GDM1 (cell line): Measurements from ENCODE around the gene KLHL42.
"Not testable (repeated sequence)": the region's sequence is repeated elsewhere in the genome, so short reads cannot be mapped to it uniquely, and the experiment has no call there.

Source experiments
- DNase-seq: peaks from one replicate; lab custom pipeline; 2025; lab: John Stamatoyannopoulos, UW

The KLHL42 gene, protein sequence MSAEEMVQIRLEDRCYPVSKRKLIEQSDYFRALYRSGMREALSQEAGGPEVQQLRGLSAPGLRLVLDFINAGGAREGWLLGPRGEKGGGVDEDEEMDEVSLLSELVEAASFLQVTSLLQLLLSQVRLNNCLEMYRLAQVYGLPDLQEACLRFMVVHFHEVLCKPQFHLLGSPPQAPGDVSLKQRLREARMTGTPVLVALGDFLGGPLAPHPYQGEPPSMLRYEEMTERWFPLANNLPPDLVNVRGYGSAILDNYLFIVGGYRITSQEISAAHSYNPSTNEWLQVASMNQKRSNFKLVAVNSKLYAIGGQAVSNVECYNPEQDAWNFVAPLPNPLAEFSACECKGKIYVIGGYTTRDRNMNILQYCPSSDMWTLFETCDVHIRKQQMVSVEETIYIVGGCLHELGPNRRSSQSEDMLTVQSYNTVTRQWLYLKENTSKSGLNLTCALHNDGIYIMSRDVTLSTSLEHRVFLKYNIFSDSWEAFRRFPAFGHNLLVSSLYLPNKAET

DNA sequence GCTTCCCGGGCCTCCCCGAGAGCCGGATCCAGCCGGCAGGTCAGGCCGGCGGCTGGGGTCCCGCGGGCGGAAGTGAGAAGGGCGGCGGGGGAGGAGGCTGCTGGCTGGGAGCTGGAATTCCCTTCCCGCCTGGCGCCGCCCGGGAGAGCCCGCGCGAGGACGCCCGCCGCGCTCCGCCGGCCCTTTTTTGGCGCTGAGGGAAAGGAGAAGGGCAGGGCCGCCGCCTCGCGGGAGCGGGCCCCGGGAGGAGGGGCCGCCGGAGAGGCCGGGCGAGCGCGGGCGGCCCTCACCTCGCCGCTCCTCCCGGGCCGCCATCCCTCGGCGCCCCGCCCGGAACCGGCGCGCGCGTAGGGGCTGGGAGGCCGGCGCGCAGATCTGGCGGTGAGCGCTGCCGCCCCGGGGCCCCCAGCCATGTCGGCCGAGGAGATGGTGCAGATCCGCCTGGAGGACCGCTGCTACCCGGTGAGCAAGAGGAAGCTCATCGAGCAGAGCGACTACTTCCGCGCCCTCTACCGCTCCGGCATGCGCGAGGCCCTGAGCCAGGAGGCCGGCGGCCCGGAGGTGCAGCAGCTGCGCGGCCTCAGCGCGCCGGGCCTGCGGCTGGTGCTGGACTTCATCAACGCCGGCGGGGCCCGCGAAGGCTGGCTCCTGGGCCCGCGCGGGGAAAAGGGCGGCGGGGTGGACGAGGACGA lies at the start of gene KLHL42, which contains the start of gene MANSC4:
KLHL42 (plus strand) TSS at position 314 of the 692 bp plus-strand sequence; CDS start at position 412, 98 bp downstream.
MANSC4 (minus strand) TSS at position 317 of the 692 bp plus-strand sequence. CDS start 8,960 bp downstream, outside the sequence.
- DNase-seq: peak; percentile 65

DNA sequence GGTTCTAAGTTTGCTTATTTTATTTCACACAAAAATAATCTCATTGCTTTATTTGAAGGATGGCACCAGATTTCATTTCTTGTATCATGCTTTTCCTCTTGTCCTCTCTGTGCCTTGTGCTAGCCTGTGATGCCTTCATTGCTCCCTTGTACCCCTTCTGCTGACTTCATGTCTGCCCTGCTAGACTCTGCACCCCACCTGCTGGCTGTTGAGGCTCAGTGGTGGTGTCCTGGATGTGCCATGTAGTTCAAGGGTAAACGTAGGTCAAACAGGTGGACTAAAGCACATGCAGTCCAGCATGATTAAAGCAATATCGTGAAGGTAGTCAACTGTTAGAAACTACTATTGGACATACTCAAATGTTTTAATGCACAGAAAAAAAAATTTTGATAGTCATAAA lies 47.8 kb upstream of the KLHL42 start:
- DNase-seq: no peak

DNA sequence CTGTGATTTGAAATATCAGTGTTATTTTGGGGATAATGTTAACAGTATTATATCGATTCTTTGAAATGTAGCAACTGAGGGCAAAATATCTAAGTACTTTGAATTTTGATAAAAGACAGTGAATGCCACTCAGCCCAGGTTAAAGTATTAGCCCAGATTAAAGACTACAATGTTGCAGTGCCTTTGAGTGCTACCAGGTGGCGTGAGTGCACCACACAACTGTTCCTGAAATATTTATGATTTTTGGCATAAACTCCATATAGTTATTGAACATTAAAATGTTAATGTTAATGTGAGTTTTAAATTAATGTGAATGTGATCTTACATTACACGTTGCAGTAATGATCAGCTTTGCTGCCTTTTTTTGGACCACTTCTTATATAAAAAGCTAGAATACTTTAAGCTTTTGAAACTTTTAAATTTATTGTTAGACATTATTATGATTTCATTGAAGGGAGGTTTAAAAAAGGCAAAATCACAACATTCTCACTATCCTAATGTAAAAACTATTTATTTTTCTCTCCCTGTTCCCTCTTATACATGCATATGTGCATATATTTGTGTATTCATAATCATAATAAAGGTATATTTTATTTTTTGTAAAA lies 46.9 kb upstream of the KLHL42 start:
- no peak for DNase-seq

DNA sequence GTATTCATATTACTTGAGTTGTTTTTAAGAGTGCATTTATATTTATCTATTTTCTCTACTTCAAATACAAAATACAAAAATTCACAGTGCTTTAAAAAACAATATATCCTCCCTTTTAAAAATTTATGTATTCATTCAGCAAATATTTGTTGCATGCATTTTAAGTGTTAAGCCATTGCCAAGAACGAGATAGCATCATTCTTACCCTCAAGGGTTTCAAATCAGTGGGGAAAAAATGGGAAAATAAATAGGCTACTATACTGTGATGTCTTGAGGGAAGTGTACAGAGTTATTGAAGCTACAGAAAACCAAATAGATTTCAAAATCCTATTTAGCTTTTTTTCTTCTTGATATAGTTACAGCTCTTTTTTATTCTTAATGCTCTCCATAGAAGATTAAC lies 46.2 kb upstream of the KLHL42 start:
- no peak for DNase-seq

DNA sequence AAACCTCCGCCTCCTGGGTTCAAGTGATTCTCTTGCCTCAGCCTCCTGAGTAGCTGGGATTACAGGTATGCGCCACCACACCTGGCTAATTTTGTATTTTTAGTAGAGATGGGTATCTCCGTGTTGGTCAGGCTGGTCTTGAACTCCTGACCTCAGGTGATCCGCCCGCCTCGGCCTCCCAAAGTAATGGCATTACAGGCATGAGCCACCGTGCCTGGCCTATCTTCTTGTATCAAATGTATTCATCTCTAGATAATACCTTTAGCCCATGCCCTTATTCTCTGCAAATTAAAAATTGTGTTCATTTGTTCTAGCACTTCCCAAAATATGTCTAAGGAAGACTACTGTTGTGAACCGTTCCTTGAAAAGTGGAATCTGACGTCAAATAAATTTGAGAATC lies 45.7 kb upstream of the KLHL42 start:
- DNase-seq: not testable (repeated sequence)

DNA sequence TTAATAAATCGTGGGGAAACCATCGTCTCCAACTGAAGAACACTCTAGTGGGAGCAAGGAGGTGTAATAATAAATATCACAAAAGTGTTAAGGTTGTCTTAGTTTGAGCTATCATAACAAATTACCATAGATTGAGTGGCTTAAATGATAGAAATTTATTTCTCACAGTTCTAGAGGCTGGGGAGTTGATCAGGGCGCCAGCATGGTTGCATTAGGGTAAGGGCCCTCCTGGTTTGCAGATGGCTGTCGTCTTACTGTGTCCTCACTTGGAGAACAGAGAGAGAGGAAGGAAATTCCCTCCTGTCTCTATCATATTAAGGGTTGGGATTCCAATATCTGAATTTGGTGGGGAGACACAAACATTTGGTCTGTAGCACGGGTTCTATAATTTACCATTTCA lies 36.4 kb upstream of the KLHL42 start:
- no peak for DNase-seq

DNA sequence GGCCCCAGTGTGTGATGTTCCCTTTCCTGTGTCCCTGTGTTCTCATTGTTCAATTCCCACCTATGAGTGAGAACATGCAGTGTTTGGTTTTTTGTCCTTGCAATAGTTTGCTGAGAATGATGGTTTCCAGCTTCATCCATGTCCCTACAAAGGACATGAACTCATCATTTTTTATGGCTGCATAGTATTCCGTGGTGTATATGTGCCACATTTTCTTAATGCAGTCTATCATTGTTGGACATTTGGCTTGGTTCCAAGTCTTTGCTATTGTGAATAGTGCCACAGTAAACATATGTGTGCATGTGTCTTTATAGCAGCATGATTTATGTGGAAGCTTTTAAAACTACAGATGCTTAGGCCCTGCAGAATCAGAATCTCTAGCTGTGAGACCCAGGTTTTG lies 34.3 kb upstream of the KLHL42 start:
- DNase-seq: not testable (repeated sequence)

DNA sequence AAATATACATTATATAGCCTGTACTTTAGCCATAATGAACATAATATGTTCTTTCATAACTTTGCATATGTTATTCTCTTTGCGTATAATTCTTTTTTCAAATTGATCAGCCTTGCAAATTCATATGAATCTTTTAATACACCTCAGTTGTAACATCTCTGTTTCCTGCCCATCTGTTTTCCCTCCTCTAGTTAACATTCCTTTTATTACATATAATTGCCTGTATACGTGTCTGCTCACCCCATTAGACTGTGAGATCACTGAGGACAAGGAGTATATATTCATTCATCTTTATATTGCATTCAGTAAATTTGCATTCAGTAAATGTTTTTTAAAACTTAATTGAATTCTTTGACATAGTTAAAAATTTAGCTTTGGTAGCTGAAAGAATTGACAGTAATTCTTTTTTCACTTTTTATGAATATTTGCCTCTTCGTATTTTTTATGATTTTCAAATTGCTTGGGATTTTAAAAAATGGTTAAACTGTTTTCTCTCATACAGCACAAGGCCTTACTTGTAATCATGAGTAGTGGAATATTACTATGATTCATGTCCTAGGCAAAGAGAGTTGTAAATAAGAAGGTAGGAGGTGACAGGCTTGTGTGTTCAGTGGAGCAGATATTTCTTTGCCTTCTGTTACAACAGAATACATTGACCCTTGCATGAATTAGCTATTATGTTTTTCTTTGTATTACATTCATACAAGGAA lies 32.8 kb upstream of the KLHL42 start:
- no peak for DNase-seq

DNA sequence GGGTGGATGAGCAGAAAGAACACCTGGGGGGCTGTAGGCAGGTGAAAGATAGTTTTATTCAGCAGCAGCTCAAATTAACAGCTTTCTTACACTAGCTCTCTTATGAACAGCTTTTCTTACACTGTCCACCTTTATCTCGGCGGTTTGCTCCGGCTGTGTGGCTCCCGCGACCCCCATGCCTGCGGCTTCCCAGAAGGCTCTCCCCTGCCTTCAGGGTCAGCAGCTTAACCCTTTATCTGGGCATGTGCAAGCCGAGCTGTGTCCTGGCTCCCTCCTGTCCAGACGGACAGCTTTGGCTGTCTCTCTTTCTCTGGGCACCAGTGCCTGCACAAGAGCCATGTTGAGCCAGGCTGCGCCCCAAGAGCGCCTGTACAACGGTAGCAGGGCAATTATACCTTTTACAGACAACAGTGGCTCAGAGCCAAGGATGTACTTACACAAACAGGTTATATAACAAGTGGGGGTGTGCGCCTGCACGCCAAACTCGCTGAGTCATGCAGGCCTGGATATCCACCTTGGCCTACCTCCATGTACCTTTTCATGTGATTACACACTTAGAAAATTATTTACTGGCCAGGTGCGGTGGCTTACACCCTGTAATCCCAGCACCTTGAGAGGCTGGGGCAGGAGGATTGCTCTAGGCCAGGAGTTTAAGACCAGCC lies 28.5 kb upstream of the KLHL42 start:
- DNase-seq: no peak

DNA sequence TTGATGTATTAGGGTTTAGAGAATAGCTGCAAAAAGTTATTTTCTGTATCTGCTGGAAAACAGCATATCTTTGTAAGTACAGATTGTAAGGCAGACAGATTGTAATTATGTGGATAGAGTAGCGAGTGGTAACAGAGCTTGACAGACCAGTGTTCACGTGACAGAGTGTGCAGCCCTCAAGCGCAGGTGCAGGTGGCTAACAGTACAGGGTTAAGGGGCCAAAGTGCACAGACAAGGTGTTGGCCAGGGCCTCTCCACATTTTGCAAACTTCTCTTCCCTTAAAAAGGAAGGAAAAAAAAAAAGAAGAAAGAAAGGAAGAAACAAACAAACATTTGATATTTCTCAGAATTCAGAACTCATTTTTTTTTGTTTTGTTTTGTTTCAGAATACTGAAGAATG lies 25.2 kb upstream of the KLHL42 start:
- no peak for DNase-seq

DNA sequence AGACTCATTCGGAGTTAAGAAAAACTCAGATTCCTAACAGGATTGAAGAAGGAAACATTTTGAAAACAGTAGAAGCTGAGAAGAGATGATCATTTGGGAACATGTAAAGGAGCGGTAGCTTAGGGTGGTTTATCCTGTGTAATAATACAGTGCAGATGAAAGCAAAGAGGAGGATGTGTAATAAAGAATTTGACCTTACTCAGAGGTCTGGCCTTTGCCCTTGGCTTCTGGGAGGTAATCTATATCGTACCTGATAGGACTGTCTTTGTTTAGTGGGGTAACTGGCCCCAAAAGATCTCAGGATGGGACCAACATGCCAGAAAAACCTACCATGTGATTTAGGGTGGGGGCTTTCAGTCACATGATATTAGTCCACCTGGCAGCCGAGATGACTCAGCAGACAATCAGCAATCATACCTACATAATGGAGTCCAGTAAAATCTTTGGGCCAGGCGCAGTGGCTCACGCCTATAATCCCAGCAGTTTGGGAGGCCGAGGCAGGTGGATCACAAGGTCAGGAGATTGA lies 23.3 kb upstream of the KLHL42 start:
- no peak for DNase-seq

DNA sequence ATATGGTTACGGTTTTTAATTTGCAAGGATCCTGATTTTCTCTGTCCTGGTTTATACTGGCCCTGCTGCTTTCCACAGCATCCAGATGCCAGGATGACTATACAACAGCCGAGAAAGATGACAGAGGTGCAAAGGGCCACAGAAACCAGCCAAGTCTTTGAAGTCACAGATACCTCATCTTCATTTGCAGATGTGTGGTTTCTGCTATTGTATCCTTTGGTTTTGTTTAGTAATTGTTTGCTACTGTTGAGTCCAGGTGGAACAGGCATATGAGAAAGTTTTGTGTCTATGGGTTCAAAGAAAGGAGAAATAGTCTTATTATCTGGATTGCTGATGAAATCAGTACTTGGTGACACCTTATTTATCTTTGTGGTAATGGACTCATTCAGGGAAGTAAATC lies 17.3 kb upstream of the KLHL42 start:
- DNase-seq: no peak

DNA sequence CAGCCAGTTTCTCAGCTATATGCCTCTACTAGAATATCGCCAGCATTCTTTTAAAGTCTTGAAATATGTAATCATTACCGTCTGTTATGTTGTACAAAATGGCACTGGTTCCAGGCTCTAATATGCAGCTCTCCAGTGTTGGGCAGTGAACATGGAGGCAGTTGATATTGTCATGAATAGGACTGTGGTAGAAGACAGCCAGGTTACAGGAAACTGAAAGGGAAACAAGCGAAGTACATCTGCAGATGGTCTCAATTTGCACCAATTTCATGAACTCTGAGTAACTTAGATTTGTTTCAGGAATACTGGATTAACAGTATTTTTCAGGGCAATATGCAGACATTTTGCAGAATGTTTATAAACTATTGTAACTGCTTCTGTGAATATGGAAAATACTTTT lies 13.4 kb upstream of the KLHL42 start:
- DNase-seq: no peak

DNA sequence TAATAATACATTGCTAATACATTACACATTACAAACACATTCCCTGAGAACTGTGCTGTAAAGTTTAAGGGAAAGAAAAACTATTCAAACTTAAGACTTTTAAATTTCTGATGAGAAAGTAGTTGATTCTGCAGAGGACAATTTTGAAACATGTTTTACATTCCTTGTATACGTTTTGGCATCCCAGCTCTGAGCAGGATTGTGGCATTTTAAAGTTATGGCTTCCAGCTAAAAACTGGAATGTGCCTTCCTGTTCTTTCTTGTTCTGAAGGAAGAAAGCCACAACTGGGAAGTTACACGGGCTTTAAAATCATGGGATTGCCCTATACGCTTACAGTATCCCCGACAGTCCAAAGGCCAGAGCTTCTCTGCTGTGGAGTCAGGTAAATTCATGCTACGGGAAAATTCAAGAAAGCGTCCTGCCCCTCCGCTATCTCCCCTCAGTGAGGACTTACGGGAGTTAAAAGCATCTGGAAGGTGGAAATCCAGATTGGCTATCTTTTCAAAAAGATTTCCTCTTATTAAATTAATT lies 10.8 kb upstream of the KLHL42 start:
- DNase-seq: no peak

DNA sequence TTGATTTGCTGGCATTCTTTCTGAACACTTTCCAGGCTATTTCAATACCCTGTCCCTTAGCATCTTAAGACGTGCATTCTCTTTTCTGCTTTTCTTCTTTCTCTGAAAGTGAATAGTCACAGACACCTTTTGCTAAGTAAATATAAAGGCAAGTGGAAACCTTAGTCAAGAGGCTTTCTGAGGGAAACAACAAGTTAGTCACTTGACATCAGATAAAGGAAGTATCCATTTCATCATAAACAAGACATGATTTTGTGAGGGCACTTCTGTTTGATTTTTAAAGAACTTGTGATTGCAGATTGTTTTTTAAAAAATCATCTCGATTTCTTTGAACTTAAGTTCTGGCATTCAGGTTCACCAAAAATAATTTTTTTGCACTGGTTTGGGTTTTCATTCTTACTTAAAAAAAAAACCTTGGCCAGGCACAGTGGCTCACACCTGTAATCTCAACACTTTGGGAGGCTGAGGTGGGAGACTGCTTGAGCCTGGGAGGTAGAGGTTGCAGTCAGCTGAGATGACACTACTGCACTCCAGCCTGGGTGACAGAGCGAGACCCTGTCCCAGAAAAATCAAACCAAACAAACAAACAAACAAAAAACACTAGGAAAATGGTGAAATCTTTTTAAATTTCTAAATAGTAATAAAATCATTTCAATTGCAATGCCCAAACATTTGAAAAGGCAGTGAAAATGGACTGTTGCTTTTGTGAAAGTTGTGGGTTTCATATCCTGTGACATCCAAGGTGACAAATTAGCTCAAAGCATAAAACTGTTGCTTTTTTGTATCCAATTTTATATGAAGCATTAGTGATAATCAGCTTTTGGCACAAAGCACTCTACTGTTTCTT lies 8.3 kb upstream of the KLHL42 start:
- DNase-seq: no peak

DNA sequence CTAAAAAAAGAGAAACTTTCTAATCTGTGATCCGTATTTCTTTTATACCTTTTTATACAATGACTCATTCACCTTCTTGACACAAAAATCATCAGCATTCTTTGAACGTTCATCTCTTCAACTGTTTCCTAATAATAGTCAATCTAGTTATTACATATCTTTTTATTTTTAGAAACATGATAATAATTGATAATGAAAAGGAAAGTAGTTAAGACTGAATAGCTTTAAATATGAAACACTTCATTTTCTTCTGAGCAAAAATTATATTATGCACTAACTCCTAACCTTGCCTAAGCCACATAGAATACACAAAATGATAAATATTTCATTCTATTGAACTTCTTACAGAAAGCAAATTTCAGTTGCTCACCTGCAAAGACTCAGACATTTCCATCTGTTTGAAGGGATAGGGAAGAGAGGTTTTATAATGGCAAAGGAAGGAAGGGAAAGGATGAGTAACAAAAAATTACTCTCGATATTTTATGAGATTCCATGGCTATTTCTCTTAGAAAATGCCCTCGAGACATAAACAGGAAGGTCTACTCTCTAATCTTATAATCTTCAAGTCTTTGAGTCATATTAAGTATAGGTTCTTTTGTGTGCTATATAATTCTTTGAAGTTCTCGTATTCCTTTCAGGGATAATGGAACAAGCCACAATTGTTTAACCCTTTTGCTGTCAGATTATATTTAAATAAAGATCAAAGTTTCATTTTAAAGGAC lies 7.5 kb upstream of the KLHL42 start:
- DNase-seq: no peak

DNA sequence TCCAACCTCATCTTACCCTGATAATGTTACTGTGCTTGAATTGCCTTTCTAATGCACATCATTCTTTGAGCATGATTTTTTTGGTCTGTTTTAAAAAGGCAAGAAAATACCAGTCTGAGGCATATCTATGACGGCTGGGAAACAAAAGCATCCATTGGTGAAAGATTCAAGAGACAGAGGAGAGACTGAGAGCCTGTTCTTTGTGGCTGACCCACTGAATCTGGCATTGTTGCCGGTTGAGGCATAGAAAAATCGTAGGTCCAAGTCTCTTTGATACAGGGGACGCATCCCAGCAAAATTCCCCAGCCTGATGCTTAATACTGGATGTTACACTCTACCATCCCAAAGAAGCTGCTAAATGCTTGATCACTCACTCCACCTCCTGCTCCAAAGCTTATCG lies 2.9 kb upstream of the KLHL42 start:
- no peak for DNase-seq

DNA sequence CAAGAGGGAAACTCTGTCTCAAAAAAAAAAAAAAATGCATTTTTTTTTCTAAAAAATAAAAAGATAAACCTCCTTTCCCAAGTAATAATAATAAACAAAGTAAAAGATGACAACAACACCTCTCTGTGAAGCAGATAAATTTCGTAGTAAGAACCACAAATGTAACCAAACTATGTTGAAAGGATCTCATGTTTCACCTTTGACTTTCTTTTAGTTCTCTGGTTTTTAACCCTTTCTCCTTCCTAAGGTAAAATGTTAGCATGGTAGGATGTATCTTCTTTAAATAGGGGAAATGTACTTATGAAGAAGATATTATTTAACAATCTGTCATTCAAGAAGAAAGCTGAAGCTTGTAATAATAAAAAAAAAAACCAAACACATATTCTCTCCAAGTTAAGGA lies 1.8 kb upstream of the KLHL42 start:
- DNase-seq: no peak

DNA sequence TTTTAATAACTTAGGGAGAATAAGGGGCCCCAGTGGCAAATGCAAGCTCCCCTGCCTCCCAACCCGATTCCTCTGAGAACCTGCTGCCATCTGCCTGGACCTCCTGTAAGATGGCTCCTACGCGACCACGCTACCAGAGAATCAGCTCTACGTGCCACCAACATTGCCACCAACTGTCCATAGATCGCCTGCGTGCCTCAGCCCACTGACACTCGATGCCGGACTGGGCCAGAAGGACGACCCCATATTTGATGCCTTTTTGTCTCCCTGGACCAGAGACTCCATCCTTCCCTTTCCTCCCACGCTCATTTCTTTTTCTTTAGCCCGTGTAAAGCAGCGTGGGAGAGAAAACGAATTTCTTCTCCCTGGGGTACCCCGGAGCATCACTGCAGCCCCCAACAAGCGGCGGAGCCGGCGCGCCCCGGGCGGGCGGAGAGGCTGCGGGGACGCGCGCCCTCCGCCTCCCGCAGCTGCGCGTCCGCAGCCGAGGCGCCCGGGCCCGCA lies 565 bp upstream of the KLHL42 start:
- peak; percentile 36 for DNase-seq
